Measurements from ENCODE around the gene ACER2.

- TF ChIP-seq, protein P1, sequence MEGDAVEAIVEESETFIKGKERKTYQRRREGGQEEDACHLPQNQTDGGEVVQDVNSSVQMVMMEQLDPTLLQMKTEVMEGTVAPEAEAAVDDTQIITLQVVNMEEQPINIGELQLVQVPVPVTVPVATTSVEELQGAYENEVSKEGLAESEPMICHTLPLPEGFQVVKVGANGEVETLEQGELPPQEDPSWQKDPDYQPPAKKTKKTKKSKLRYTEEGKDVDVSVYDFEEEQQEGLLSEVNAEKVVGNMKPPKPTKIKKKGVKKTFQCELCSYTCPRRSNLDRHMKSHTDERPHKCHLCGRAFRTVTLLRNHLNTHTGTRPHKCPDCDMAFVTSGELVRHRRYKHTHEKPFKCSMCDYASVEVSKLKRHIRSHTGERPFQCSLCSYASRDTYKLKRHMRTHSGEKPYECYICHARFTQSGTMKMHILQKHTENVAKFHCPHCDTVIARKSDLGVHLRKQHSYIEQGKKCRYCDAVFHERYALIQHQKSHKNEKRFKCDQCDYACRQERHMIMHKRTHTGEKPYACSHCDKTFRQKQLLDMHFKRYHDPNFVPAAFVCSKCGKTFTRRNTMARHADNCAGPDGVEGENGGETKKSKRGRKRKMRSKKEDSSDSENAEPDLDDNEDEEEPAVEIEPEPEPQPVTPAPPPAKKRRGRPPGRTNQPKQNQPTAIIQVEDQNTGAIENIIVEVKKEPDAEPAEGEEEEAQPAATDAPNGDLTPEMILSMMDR (IDR thresholded peaks at IDR 0.05): no peak
- TF ChIP-seq ZFX (IDR thresholded peaks at IDR 0.05; ENCODE audit: borderline replicate concordance): no peak
Measured at GRCh38 chr9:19430201-19430760, 21.5 kb downstream of the ACER2 start.

Data from 22Rv1 (cell line).